ENCODE measurements around the gene COQ4. TPM values are rescaled to one million over a fixed set of nuclear protein-coding genes. Genes with fewer than 3 reads are reported as not detected.

COQ4 gene
- total and polyA plus RNA-seq, 2 of the 8 experiments (the other 6 are each of a cell fraction or from before 2014, with no cell fraction given): 32.3 to 58.8 TPM

DNA sequence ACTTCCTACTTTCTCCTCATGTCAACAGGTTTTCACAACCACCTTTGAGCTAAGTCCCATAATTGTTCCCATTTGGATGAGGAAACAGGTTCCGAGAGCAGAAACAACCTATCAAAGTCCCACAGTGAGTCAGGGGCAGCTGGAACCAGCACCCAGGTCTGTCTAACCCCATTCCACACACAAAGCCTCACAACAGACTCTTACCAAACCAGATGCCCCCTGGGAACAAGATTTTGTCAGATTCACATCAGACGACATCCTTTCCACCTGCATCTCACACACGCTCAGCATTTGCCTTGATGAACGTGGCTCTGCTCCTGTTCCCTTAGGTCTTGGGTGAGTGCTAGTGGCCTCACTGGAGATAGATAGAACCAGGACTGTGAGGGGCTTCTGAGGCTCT, 29.5 kb upstream of the COQ4 start:
- ChIA-PET POLR2A (ENCODE audit: partially characterized antibody) (interaction anchor here (0.7 to 1.3 kb wide), 2 partner anchors 13 to 18 kb away, joined by 3 to 4 read pairs; no protein-coding TSS in a partner anchor), CTCF (ENCODE audit: partially characterized antibody) (interaction anchor here (0.6 to 6.9 kb wide), 7 partner anchors 27 to 144 kb away, joined by 3 to 78 read pairs (median 4); no protein-coding TSS in a partner anchor)
- 93% methylated on average over 4 of the region's 4 CpGs; no CpG with 5 or more reads in 1 of the 2 experiments for WGBS, 2 experiments (ENCODE audit: extremely low coverage in 1 of 2, insufficient coverage in 1 of 2, insufficient read length in 1 of 2, insufficient replicate concordance in 2 of 2, low coverage in 1 of 2, low lambda C conversion rate in 2 of 2, missing lambda C conversion rate in 1 of 2)
- TF ChIP-seq SUZ12 (IDR thresholded peaks at IDR 0.05; ENCODE audit: low read length): no peak
- no peak for TF ChIP-seq CHD1 (IDR thresholded peaks at IDR 0.05; ENCODE audit: low read depth, low read length)
- TF ChIP-seq SIRT6 (IDR thresholded peaks at IDR 0.05; ENCODE audit: low read length): no peak
- TF ChIP-seq TCF12 (IDR thresholded peaks at IDR 0.05; ENCODE audit: low read depth, low read length): no peak
- no peak for TF ChIP-seq JUN (IDR thresholded peaks at IDR 0.05; ENCODE audit: low read depth, low read length)
- TF ChIP-seq JUND (IDR thresholded peaks at IDR 0.05; ENCODE audit: low read length): no peak
- no peak for TF ChIP-seq BACH1 (IDR thresholded peaks at IDR 0.05; ENCODE audit: low read length)
- no peak for TF ChIP-seq RXRA (IDR thresholded peaks at IDR 0.05; ENCODE audit: insufficient read depth, low read depth, low read length)
- no peak for TF ChIP-seq FOSL1 (IDR thresholded peaks at IDR 0.05; ENCODE audit: insufficient read depth, low read depth, low read length)
- TF ChIP-seq RBBP5 (IDR thresholded peaks at IDR 0.05; ENCODE audit: borderline replicate concordance, low read depth, low read length): no peak
- TF ChIP-seq TAF7 (optimal IDR thresholded peaks at IDR 0.05; ENCODE audit: borderline replicate concordance, low read depth, low read length): no peak
- TF ChIP-seq, protein P1, sequence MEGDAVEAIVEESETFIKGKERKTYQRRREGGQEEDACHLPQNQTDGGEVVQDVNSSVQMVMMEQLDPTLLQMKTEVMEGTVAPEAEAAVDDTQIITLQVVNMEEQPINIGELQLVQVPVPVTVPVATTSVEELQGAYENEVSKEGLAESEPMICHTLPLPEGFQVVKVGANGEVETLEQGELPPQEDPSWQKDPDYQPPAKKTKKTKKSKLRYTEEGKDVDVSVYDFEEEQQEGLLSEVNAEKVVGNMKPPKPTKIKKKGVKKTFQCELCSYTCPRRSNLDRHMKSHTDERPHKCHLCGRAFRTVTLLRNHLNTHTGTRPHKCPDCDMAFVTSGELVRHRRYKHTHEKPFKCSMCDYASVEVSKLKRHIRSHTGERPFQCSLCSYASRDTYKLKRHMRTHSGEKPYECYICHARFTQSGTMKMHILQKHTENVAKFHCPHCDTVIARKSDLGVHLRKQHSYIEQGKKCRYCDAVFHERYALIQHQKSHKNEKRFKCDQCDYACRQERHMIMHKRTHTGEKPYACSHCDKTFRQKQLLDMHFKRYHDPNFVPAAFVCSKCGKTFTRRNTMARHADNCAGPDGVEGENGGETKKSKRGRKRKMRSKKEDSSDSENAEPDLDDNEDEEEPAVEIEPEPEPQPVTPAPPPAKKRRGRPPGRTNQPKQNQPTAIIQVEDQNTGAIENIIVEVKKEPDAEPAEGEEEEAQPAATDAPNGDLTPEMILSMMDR (IDR thresholded peaks at IDR 0.05; ENCODE audit: control extremely low read depth in 1 of 3, insufficient read depth in 1 of 3, low read depth in 1 of 3, low read length in 3 of 3): no peak

More for the DNA sequence above, 29.5 kb upstream of the COQ4 start:
- no peak overlapping the region for H3K14ac ChIP-seq (ENCODE audit: insufficient read length)
- H3K56ac ChIP-seq (replicated peaks; ENCODE audit: insufficient read length, low read depth, low read length): no peak overlapping the region
- no peak overlapping the region for H3K27ac ChIP-seq (ENCODE audit: low read depth, low read length)
- peaks cover 0 to 6% (median 3%) of the 10 kb centered on the region in 4 experiments; a peak in 4 of 8 replicates for H3K36me3 ChIP-seq (ENCODE audit: control insufficient read depth in 2 of 4, insufficient read depth in 4 of 4, low read length in 3 of 4)
- no peaks in the 10 kb centered on the region for H3K9me3 ChIP-seq (ENCODE audit: insufficient read depth in 2 of 2, low read depth in 1 of 2, low read length in 1 of 2)
- H2BK5ac ChIP-seq (ENCODE audit: low read depth, low read length): no peak overlapping the region
- H3K79me1 ChIP-seq (ENCODE audit: low read depth, low read length): no peaks in the 10 kb centered on the region
- H3K4me3 ChIP-seq (ENCODE audit: extremely low read depth in 1 of 4, insufficient read depth in 2 of 4, low read depth in 3 of 4, low read length in 4 of 4): no peak overlapping the region
- no peak overlapping the region for H2AK5ac ChIP-seq (ENCODE audit: low read depth, low read length)
- no peaks in the 10 kb centered on the region for H3K27me3 ChIP-seq (replicated peaks in 1 of 4; ENCODE audit: control insufficient read depth in 3 of 4, extremely low read depth in 1 of 4, insufficient read depth in 3 of 4, low read length in 3 of 4)
- no peak overlapping the region for H3K4ac ChIP-seq (replicated peaks; ENCODE audit: insufficient read length, low read depth, low read length)
- DNase-seq (ENCODE audit: low read depth in 1 of 2, low spot score in 2 of 2) (no peak), FAIRE-seq (no peak)
- no peaks in the 10 kb centered on the region for H3K23me2 ChIP-seq (ENCODE audit: low read depth, low read length)
- no peak overlapping the region for H4K5ac ChIP-seq (ENCODE audit: insufficient read length, low read depth, low read length)
- H3K18ac ChIP-seq (ENCODE audit: extremely low read depth, low read length): no peak overlapping the region
- H2BK15ac ChIP-seq (ENCODE audit: low read length): no peak overlapping the region
- H3K79me2 ChIP-seq (ENCODE audit: control insufficient read depth in 1 of 2, insufficient read depth in 2 of 2, low read length in 2 of 2): no peaks in the 10 kb centered on the region
- H2BK20ac ChIP-seq (ENCODE audit: low read length): no peak overlapping the region
- no peak overlapping the region for H3K23ac ChIP-seq (ENCODE audit: insufficient read length)
- no peak overlapping the region for H3K9ac ChIP-seq (replicated peaks in 1 of 4; ENCODE audit: extremely low read depth in 1 of 4, low read depth in 3 of 4, low read length in 3 of 4)
- no peak overlapping the region for H4K91ac ChIP-seq (replicated peaks; ENCODE audit: insufficient read length, low read length)
- no peak overlapping the region for H4K8ac ChIP-seq (ENCODE audit: extremely low read depth, insufficient read depth, low read length)
- H4K20me1 ChIP-seq (replicated peaks in 1 of 2; ENCODE audit: control insufficient read depth in 1 of 2, insufficient read depth in 2 of 2, low read length in 2 of 2): peaks cover 1 to 3% of the 10 kb centered on the region in 2 experiments
- H3K4me1 ChIP-seq (replicated peaks in 1 of 4; ENCODE audit: control insufficient read depth in 3 of 4, insufficient read depth in 4 of 4, low read length in 3 of 4): no peaks in the 10 kb centered on the region
- H2BK12ac ChIP-seq (ENCODE audit: low read depth, low read length): no peak overlapping the region
- H2BK120ac ChIP-seq (replicated peaks; ENCODE audit: low read depth, low read length): no peak overlapping the region
- H3K4me2 ChIP-seq (ENCODE audit: insufficient read depth in 1 of 2, low read depth in 2 of 2, low read length in 2 of 2): no peak overlapping the region
- H2AFZ ChIP-seq (ENCODE audit: low read length): no peak overlapping the region
